ENCODE results near the gene TTC6. TPM values are rescaled to one million over a fixed set of nuclear protein-coding genes. Genes with fewer than 3 reads are reported as not detected.

Gene TTC6
- polyA plus RNA-seq, 1 experiment = not detected

DNA sequence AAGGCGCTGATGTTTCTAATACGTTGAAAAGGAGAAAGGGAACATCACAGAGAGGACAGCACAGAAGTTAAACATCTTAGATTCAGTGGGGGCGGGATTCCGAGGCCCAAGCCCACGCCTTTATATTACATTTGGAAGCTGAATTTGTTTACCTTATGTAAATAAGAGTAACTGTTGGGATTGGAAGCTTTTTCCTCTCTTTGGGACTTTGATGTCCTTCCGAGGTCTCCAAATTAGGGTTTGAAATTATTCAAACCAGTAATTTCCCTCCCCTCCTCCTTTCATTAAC lies 6.8 kb upstream of the TTC6 start:
- POLR2A ChIA-PET = interaction anchor here (0.6 to 0.7 kb wide), 2 partner anchors 324 to 329 kb away, joined by 3 to 4 read pairs; no protein-coding TSS in a partner anchor
- DNase-seq (ENCODE audit: low read depth) = no peak
- CTCF ChIA-PET = interaction anchor here (1.6 kb wide), 1 partner anchor 9 kb away, joined by 6 read pairs; no protein-coding TSS in a partner anchor
- TF ChIP-seq, protein P1, sequence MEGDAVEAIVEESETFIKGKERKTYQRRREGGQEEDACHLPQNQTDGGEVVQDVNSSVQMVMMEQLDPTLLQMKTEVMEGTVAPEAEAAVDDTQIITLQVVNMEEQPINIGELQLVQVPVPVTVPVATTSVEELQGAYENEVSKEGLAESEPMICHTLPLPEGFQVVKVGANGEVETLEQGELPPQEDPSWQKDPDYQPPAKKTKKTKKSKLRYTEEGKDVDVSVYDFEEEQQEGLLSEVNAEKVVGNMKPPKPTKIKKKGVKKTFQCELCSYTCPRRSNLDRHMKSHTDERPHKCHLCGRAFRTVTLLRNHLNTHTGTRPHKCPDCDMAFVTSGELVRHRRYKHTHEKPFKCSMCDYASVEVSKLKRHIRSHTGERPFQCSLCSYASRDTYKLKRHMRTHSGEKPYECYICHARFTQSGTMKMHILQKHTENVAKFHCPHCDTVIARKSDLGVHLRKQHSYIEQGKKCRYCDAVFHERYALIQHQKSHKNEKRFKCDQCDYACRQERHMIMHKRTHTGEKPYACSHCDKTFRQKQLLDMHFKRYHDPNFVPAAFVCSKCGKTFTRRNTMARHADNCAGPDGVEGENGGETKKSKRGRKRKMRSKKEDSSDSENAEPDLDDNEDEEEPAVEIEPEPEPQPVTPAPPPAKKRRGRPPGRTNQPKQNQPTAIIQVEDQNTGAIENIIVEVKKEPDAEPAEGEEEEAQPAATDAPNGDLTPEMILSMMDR (IDR thresholded peaks at IDR 0.05; ENCODE audit: insufficient read depth, low read depth, low read length) = no peak
- peaks cover 65% of the 10 kb centered on the region for H3K27me3 ChIP-seq (ENCODE audit: control insufficient read depth, insufficient read depth, low read length)
- no peak overlapping the region for H3K4me3 ChIP-seq (ENCODE audit: low read depth, low read length)
- no peaks in the 10 kb centered on the region for H3K36me3 ChIP-seq (ENCODE audit: control insufficient read depth, insufficient read depth, low read length)

DNA sequence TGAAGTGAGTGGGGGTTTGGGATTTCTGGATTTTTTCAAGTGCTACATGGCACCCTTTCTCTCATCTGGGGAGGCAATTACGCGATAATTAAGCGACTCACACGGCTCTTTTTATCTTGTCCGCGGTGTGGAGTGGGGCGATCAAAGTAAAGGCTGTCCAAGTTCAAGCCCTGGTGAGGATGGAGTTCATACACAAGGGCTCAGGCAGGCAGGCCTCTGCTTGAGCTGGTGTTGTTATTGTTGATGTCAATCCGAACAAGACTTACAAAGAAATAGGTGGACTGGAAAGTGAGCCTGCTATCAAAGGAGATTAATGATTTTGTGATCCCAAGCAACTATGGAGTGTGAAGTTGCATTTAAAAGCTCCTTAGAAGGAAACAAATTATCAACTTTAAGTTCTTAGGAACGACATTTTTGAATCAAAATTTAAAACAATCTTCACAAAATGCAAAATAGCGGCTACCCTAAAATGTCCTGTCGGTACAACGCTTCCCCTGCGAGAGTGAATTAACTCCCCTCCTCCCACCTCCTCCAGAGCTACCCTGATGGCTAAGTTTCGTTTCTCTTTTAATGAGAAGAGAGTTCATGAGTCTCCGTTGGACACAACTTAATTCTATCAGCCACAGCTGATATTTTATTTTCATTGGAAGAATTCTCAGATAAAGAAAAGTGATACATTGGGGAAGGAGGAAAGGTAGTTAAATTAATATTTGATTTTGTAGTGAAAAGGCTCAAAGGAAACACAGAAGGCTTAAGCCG lies 6.3 kb upstream of the TTC6 start:
- TF ChIP-seq, protein P1 (IDR thresholded peaks at IDR 0.05; ENCODE audit: insufficient read depth, low read depth, low read length) = no peak
- no peak overlapping the region for H3K4me3 ChIP-seq (ENCODE audit: low read depth, low read length)
- POLR2A ChIA-PET = interaction anchor here (0.6 kb wide), 1 partner anchor 323 kb away, joined by 3 read pairs; no protein-coding TSS in a partner anchor
- peaks cover 64% of the 10 kb centered on the region for H3K27me3 ChIP-seq (ENCODE audit: control insufficient read depth, insufficient read depth, low read length)
- no peaks in the 10 kb centered on the region for H3K36me3 ChIP-seq (ENCODE audit: control insufficient read depth, insufficient read depth, low read length)
- no peak for DNase-seq (ENCODE audit: low read depth)
- CTCF ChIA-PET = no interaction called here

DNA sequence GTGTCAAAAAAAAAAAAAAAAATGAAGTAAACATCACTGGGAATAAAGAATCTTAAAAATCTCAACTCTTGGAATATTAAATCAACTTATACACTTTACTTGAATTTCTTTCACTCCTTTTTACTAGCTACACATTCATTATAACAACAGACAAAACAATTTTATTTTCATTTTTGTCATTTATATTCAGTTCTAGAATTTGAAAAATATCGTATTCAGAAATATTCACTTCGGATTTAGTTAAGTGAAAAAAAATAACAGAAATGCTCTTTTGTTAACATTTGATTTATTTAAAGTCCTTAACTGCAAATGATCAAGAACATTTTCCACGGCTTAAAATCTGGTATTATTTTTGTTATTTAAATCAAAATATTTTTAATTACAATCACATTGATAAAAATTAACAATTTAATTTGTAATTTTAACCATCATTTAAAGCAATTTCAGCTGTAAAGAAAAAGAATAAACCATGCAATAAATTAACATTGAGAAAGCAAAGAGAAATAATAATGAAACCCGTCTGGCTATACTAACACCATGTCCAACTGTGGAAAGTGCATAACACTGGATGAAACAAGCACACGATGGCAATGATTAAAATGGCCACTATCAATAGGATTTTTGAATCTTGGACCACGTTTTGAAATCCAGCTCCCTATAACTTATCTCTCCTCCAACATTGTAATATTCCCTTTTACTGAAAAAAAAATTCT lies 5.6 kb upstream of the TTC6 start:
- H3K27me3 ChIP-seq (ENCODE audit: control insufficient read depth, insufficient read depth, low read length) = peaks cover 57% of the 10 kb centered on the region
- no peaks in the 10 kb centered on the region for H3K36me3 ChIP-seq (ENCODE audit: control insufficient read depth, insufficient read depth, low read length)
- TF ChIP-seq, protein P1 (IDR thresholded peaks at IDR 0.05; ENCODE audit: insufficient read depth, low read depth, low read length) = no peak
- ChIA-PET POLR2A (no interaction called here), CTCF (no interaction called here)
- no peak for DNase-seq (ENCODE audit: low read depth)
- no peak overlapping the region for H3K4me3 ChIP-seq (ENCODE audit: low read depth, low read length)

DNA sequence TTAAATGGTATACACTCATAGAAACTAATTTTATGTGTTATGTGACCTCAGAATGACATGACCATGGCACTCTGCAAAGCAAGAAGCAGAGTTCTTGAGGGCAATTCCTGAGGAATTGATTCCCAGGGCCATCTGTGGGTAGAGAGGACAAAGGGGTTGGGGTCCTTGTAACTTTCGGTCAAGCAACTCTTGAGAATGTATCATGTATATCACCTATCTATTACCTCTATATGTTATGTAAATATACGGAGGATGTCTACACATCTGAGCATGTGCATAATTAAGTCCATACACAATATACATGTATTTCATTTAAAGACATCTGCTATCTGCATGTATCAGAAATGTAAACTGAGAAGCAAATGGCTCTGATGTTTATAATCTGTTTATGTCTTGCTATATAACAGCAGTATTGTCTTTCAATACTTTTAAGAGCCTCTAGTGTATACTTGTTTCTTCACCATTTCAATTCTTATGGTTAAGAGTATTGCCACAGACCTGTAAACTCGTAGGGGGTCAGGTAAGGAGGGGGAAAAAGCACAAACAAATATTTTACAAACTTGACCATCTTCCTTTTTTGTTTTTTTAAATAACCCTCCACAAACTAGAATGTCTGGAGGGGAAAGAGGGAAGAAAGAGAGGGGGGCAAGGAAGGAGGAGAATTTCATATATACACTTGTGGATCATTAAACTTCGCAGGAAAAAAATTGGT lies 4.8 kb upstream of the TTC6 start:
- no peak for DNase-seq (ENCODE audit: low read depth)
- CTCF ChIA-PET = interaction anchor here (0.6 kb wide), 1 partner anchor 340 kb away, joined by 3 read pairs; no protein-coding TSS in a partner anchor
- H3K27me3 ChIP-seq (ENCODE audit: control insufficient read depth, insufficient read depth, low read length) = peaks cover 52% of the 10 kb centered on the region

More for the DNA sequence above, 4.8 kb upstream of the TTC6 start:
- POLR2A ChIA-PET = no interaction called here
- TF ChIP-seq, protein P1 (IDR thresholded peaks at IDR 0.05; ENCODE audit: insufficient read depth, low read depth, low read length) = no peak
- Histone ChIP-seq H3K36me3 (ENCODE audit: control insufficient read depth, insufficient read depth, low read length) (no peaks in the 10 kb centered on the region), H3K4me3 (ENCODE audit: low read depth, low read length) (no peak overlapping the region)
